GM18951 (cell line): ENCODE measurements around the gene LMF2.
"Not testable (repeated sequence)": the region's sequence is repeated elsewhere in the genome, so short reads cannot be mapped to it uniquely, and the experiment has no call there.

Experiments
- POLR2A ChIP-seq: IDR thresholded peaks from 4 replicates; pipeline ENCODE4 v1.6.1; 2011; ENCODE audit warnings: mild to moderate bottlenecking; ENCODE audit not compliant: insufficient read length, insufficient read depth; ENCODE audit errors: extremely low read depth
- in situ Hi-C: fragments of 300-500 bp; cut with MboI; formaldehyde crosslinking; loops from one replicate; pipeline ENCODE4 v1.12.0; 2022; ENCODE audit warnings: low sequenced_read_pairs, mixed read lengths, inconsistent platforms; ENCODE audit not compliant: unreplicated experiment

LMF2 gene

GRCh38 chr22:50545522-50546325 lies 38.2 kb upstream of the LMF2 start, which contains the start of gene KLHDC7B:
Gene KLHDC7B (plus strand): TSS chr22:50545899. CDS start chr22:50546244, 345 bp downstream.
- no peak for TF ChIP-seq POLR2A
- in situ Hi-C loops = no loop called here

GRCh38 chr22:50544746-50545253 lies 37.3 kb upstream of the LMF2 start:
- TF ChIP-seq POLR2A = no peak
- in situ Hi-C loops = no loop called here

GRCh38 chr22:50544078-50544745 lies 36.7 kb upstream of the LMF2 start:
- TF ChIP-seq POLR2A = peak; percentile 56
- in situ Hi-C loops = no loop called here

GRCh38 chr22:50542416-50542927 lies 35.0 kb upstream of the LMF2 start:
- in situ Hi-C loops = no loop called here
- TF ChIP-seq POLR2A = peak; percentile 43

GRCh38 chr22:50541667-50542026 lies 34.1 kb upstream of the LMF2 start:
- in situ Hi-C loops = not testable (repeated sequence)

GRCh38 chr22:50540381-50540780 lies 32.9 kb upstream of the LMF2 start:
- no peak for TF ChIP-seq POLR2A

GRCh38 chr22:50537765-50538164 lies 30.3 kb upstream of the LMF2 start:
- in situ Hi-C loops = no loop called here
- no peak for TF ChIP-seq POLR2A

More at GRCh38 chr22:50540381-50540780, 32.9 kb upstream of the LMF2 start:
- in situ Hi-C loops = no loop called here

GRCh38 chr22:50536226-50536625 lies 28.7 kb upstream of the LMF2 start:
- no peak for TF ChIP-seq POLR2A
- in situ Hi-C loops = no loop called here

GRCh38 chr22:50535113-50535512 lies 27.6 kb upstream of the LMF2 start:
- no peak for TF ChIP-seq POLR2A

GRCh38 chr22:50533856-50534711 lies 26.6 kb upstream of the LMF2 start:
- in situ Hi-C loops = not testable (repeated sequence)

More at GRCh38 chr22:50535113-50535512, 27.6 kb upstream of the LMF2 start:
- in situ Hi-C loops = no loop called here

- TF ChIP-seq POLR2A = peak; percentile 17
- in situ Hi-C loops = no loop called here
Observed at GRCh38 chr22:50532824-50533796, 25.6 kb upstream of the LMF2 start.
